Stimulated activated CD4-positive, alpha-beta T cell treated with anti-CD3 and anti-CD28 coated beads, Interleukin-2, amount 100 ng/mL, for 48 hours (primary cell): ENCODE measurements around the gene C1orf216.
"Not testable (repeated sequence)": the region's sequence is repeated elsewhere in the genome, so short reads cannot be mapped to it uniquely, and the experiment has no call there.

Source experiments
- DNase-seq, 2 donors: peaks; one replicate each; pipeline ENCODE4 v3.0.0-alpha.2; 2020

The C1orf216 gene

DNA sequence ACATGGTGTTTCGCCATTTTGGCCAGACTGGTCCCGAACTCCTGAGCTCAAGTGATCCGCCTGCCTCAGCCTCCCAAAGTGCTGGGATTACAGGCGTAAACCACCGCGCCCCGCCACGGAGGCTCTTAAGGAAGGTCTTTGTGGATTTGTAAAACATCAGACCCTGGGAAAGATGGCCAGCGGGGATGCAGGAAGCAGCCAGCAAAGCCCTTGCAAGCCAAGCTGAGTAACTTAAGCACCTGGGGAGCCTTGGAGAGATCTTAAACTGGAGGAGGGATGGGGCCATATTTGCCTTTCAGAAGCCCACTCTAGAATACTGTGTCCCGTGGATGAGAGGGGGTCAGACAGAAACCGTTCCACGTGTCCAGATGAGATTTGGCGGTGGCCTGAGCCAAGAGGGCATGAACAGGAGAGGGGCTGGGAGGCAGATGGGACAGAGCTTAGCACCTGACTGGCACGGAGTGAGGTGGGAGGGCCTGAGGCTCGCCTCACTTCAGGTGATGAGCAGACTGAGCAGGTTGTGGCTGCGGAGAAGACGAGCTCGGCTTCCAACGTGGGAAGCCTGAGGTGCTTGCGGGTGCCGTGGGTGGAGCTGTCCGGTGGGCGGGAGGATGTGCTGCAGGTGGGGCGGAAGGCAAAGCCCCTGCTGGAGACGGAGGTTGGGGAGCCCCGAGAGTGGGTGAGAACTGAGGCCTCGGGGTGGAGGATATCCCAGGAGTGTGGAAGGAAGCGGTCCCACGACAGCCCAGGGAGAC lies 11.7 kb downstream of the C1orf216 start:
- DNase-seq = no peak

DNA sequence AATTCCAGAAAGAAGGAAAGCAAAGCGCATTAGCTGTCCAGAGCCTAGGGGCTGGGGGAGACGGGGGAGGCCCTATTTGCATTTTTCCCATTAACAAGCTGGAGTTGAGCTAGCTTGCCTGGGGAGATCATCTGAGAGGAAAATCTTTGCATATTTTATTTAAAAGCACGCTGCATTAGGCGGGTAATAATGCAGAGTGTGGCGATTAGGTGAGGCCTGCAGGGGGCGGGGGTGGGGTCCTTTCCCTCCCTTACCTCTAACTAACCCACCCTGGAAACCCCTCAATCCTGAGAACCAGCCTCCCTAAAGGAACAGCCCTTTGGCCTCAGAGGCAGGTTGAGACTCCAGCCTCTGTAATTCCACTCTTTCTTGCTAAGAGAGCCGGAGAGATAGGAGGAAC lies 16.2 kb downstream of the C1orf216 start:
- DNase-seq = no peak

DNA sequence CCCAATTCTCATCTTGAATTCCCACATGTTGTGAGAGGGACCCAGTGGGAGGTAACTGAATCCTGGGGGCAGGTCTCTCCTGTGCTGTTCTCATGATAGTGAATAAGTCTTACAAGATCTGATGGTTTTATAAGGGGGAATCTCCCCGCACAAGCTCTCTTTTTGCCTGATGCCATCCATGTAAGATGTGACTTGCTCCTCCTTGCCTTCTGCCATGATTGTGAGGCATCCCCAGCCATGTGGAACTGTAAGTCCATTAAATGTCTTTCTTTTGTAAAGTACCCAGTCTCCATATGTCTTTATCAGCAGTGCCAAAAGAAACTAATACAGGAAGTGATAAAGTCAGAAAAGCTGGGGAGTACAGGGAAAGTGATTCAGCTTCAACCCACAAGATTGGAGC lies 19.5 kb downstream of the C1orf216 start:
- DNase-seq = not testable (repeated sequence)

DNA sequence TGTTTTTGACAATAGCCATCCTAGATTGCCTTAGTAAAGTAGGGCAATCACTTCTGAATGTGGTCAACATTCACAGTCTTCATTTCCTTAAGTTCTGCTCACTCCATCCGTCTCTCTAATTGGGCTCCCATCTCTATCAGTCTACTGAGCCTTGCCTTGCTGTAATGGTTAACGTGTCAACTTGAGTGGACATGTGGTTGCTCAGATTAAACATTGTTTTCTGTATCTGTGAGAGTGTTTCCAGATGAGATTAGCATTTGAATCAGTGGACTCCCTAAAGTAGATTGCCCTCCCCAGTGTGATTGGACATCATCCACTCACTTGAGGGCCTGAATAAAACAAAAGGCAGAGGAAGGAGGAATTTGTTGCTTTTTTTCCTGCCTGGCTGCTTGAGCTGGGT lies 26.4 kb downstream of the C1orf216 start:
- DNase-seq = no peak

DNA sequence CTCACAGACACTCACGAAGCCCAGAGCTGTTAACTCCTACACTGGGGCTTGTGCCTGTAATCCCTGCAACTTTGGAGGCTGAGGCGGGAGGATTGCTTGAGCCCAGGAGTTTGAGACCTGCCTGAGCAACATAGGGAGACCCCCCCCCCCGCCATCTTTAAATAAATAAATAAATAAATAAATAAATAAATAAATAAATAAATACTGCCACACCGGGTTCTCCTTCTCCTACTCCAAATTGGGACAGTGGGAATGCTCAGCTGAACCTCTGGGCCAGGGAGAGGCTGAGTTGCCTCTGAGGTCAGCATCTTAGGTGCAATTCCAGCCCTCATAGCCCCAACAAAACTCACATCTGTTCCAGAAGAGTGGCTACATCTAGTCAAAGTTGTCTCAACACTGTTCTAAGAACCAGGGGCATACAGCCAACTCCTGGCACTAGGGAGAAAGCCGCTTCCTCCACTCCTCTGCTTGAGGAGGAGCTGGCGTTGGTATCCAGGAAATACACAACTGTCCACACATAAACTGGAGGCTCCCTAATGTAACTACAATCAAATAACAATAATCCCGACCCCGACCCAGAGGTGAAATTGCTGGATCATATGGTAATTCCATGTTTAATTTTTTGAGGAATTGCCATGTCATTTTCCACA lies 27.0 kb downstream of the C1orf216 start:
- DNase-seq = no peak

DNA sequence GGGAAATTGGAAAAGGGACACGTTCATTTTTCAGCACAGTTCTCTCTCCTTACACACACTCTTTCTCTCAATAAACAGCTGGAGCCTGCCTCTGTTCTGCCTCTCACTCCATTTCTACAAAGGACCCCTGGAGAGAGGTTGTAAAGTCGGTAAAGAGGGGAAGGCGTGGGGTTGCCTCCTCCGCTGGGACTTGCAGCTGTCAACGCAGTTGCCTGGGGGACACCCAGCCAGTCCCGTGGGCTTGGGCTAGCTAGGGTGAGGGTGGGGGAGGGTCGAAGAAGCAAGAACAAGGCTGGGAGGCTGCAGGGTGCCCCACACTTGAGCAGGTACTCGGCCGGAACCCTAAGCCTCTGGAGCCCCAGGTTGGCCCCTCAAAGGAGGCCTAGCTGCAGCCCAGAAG lies 27.6 kb downstream of the C1orf216 start:
- DNase-seq = no peak

DNA sequence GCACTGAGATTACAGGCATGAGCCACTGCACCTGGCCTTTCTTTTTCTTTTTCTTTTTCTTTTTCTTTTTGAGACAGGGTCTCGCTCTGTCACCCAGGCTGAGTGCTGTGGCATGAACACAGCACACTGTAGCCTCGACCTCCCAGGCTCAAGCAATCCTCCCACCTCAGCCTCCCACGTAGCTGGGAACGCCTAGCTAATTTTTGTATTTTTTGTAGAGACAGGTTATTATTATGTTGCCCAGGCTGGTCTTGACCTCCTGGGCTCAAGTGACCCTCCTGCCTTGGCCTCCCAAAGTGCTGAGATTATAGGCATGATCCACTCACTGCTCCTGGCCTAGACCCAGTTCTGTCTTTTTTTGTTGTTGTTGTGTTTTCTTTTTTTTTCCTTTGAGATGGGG lies 28.6 kb downstream of the C1orf216 start:
- not testable (repeated sequence) for DNase-seq

DNA sequence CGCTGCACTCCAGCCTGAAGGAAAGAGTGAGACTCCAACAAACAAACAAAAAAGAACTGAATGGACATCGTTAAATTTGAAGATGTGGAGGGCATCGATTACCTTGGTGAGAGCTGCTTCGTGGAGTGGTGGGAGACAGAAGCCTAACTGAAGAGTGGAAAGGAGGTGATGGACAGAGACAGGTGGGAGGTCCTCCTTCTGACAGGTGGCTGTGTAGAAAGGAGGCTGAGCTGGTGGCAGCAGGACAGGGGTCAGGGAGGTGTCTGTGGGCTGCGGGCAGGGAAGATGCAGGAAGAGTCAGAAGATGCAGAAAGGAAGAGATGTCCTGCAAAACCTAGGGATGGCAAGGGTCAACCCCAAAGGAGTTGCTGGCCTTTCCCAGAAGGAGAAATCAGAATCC lies 30.5 kb downstream of the C1orf216 start:
- DNase-seq = no peak

DNA sequence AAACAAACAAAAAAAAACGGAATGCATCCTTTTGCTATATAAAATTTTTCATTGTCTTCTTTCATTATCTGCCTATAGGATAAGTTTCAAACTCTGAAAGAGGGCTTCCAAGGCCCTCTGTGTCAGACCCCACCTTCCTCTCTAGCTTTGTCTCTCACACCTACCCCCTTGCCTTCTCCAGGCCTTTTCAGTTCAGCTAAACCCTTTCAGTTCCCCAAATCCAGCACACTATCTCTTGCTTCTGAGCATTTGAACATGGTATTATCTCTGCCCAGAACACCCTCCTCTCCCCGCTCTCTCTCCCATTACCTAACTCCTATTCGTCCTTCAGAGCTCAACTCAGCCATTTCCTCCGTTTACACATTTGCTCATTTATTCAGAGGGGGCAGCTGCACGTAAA lies 35.7 kb downstream of the C1orf216 start:
- DNase-seq = no peak

DNA sequence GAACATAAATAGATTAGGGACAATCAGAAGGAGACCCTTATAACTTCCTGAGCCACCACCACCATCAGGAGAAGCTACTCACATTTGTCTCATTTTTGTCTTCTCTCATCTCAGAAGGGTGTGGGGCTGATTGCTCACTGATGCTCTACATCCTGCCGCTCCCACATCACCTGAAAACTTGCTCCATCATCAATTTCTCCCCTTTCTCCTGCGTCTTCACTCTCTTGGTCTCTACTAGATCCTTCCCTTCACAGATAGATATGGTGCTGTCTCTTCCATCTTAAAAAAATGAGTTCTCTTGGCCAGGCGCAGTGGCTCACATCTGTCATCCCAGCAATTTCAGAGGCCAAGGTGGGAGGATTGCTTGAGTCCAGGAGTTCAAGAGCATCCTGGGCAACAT lies 38.4 kb downstream of the C1orf216 start:
- no peak for DNase-seq

DNA sequence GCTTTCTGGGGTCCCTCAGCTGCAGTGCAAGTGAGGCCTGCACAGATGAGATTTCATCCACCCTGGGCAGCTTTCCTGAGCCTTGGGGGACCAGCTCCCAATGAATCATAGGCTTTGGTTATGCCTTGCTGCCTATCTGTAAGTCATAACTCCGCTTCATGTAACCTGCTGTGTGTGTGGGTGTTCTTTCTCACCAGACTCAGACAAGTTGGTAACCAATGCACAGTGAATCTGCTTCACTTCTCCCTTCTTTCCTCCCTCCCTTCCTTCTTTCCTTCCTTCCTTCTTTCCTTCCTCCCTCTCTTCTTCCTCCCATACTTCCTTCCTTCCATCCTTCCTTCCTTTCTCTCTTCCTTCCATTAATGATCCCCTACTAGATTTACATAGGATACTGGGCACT lies 42.9 kb downstream of the C1orf216 start:
- DNase-seq = no peak

DNA sequence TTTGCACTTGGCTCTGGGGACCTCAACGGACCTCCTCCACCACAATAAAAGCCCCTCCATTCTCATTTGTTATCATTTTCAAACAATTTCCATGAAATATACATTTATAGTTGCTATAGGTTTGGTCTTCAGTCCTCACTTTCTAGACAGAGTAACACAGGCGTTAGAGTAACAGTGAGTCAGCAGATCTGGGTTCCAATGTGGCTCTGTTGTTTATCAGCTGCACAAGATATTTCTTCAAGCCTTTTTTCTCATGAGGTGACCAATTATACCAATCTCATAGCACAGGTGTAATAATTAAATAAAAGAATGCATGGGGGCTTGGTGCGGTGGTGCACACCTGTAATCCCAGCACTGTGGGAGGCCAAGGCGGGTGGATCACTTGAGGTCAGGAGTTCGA lies 44.6 kb downstream of the C1orf216 start:
- no peak for DNase-seq

DNA sequence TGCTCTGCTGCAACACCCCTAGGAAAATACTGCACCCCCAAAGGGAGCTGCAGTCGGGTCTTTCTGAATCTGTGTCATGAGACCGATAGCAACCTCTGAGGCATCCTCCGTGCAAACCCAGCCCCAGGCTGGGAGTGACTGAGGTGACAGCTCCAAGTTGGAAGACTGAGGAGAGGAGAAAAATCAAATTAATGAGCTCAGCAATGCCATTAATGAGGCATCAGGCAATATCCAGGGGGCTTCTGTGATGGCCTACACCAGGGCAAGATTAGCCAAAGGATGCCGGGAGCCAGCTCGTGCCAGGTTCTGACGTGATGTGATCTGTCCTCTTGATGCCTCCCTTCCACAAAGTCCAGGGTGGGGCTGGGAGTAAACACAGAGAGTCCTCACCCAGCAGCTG lies 46.6 kb downstream of the C1orf216 start:
- no peak for DNase-seq

DNA sequence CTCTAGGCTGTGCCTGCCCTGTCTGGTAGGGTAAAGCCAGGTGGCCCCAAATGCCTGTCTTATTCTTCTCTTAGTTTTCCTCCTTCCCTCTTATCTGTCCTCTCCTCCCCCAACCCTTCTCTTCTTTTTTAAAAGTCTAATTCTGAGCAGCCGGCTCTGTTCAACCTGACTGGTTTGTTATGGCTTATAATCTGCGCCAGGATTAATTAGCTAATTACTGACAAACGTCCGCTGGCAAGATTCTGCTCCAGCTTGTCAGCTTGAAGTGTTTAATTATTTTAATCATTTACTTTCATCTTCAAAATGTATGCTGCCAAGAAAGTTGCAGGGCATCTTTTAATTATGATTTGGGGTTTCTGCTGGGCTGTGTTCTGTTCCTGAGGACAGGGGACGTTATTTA lies 50.2 kb downstream of the C1orf216 start:
- DNase-seq = no peak

DNA sequence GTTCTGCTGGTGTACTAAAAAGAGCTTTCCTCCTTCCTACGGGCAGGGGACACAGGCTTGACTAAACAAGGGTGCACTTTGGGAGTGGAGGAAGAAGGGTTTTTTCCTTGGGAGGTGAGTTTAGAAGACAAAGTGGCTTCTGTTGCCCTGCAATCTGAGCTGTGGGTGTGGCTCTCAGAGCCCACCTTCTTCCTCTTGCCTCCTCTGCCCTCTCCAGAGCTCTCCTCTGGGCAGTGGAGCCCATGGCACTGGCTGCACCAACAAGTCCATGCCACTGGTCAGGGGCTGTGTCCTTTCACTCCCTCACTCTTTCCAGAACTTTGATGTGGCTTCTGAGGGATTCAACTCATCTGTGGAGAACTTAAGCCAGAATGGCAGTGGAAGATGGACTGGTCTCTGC lies 51.8 kb downstream of the C1orf216 start:
- no peak for DNase-seq

DNA sequence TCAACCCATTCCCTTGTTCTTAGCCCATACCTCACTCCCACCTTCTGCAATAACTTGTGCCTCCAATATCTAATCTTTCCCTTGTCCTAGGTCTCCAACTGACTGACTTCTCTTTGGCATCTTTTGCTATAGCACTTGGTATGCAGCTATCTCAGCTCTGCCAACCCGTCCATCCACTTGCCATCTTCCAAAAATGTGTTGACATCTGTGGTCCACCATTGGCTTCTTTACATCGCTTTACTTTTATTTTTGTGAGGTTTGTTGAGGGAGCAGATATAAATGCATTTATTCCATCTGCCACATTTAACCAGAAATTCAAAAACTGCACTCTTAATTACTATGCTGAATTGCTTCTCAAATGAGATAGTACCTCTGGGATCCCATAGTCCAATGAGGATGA lies 52.5 kb downstream of the C1orf216 start:
- no peak for DNase-seq
